Muscle layer of duodenum (tissue), 2 donors: ENCODE data around the gene ACAD8.

Source experiments
- H3K27ac ChIP-seq: one replicate; pipeline ENCODE4 v1.7.0; 2013; ENCODE audit warnings: mild to moderate bottlenecking, low read length
- H3K27me3 ChIP-seq: one replicate; pipeline ENCODE4 v1.7.0; 2013; ENCODE audit warnings: low read depth, mild to moderate bottlenecking, control low read depth, low read length
- H3K36me3 ChIP-seq, 2 donors: one replicate each; pipeline ENCODE4 v1.7.0; 2013; ENCODE audit warnings: low read length in 2 of 2, control low read depth in 1 of 2, mild to moderate bottlenecking in 1 of 2; ENCODE audit not compliant: insufficient read depth in 2 of 2, control insufficient read depth in 1 of 2
- H3K4me1 ChIP-seq, 2 donors: one replicate each; pipeline ENCODE4 v1.7.0; 2013; ENCODE audit warnings: low read length in 2 of 2, mild to moderate bottlenecking in 2 of 2, control low read depth in 1 of 2, moderate library complexity in 1 of 2; ENCODE audit not compliant: insufficient read depth in 2 of 2, control insufficient read depth in 1 of 2
- H3K4me3 ChIP-seq, 2 donors: one replicate each; pipeline ENCODE4 v1.7.0; 2013; ENCODE audit warnings: low read length in 2 of 2, low read depth in 1 of 2, mild to moderate bottlenecking in 1 of 2
- H3K9me3 ChIP-seq, 2 donors: one replicate each; pipeline ENCODE4 v1.7.0; 2013; ENCODE audit warnings: low read length in 2 of 2, control low read depth in 1 of 2, mild to moderate bottlenecking in 1 of 2; ENCODE audit not compliant: control insufficient read depth in 1 of 2
- donor health status: healthy.

ACAD8 gene

DNA sequence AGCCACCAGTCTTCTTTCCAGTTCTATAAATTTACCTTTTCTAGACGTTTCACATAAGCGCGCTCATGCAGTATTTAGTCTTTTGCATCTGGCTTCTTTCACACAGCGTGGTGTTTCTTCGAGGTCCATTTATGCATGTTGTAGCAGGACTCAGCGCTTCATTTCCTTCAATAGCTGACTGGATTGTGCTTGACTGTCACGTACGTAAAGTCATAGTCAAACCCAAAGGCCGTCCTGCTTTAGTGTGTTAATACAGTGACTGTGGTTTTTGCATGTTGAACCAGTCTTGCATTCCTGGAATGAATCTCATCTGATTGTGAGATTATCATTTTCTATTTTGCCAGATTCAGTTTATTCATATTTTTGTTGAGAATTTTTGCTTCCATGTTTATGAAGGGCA lies 41.3 kb downstream of the ACAD8 start:
- Histone ChIP-seq H3K4me1 (no peaks in the 10 kb centered on the region), H3K27me3 (no peaks in the 10 kb centered on the region), H3K9me3 (no peaks in the 10 kb centered on the region), H3K27ac (no peak overlapping the region), H3K4me3 (no peak overlapping the region), H3K36me3 (no peaks in the 10 kb centered on the region)

DNA sequence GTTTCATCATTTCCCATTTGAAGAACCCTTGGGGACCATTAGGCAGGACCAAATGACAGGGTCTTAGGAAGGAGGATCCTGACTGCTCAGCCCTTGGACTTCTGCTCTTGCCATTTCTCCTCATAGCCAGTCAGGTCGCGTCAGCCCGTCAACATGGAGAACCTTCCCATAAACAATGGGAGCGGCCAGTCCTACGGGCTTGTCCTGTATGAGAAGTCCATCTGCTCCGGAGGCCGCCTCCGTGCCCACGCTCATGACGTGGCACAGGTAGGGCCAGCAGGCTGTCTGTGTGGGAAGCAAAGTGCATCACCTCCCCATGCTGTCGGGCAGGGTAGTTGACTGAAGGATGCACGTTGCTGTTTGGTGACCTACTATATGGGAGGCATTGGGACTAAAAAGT lies 58.9 kb downstream of the ACAD8 start:
- H3K4me3 ChIP-seq: no peak overlapping the region
- peaks cover 3 to 8% of the 10 kb centered on the region in 2 donors for H3K9me3 ChIP-seq
- no peaks in the 10 kb centered on the region for H3K36me3 ChIP-seq
- H3K27me3 ChIP-seq: no peaks in the 10 kb centered on the region
- H3K4me1 ChIP-seq: no peaks in the 10 kb centered on the region
- no peak overlapping the region for H3K27ac ChIP-seq

- no peaks in the 10 kb centered on the region for H3K4me1 ChIP-seq
These were observed 59.4 kb downstream of the ACAD8 start for GRCh38 chr11:134312807-134313206.

DNA sequence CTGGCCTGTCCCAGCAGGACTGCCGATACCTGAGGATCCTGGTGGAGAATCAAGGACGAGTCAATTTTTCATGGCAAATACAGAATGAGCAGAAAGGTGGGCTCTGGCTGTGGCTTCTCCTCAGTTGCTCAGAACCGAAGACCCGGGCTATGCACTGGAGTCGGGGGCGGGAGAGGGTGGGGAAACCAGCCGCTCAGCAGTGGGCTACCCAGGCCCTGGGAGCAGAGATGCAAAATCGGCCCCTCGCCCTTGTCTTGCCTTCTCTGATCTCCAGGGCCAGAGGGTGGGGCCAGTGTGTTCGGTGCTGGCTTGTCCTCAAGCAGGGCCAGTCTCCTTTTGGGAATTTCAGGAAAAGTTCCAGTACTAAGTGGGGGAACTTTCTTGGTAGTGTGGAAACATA lies 60.0 kb downstream of the ACAD8 start:
- Histone ChIP-seq H3K9me3 (peaks cover 4 to 11% of the 10 kb centered on the region in 2 donors), H3K4me3 (no peak overlapping the region), H3K4me1 (no peaks in the 10 kb centered on the region), H3K27me3 (no peaks in the 10 kb centered on the region), H3K27ac (no peak overlapping the region), H3K36me3 (no peaks in the 10 kb centered on the region)

More at GRCh38 chr11:134312807-134313206, 59.4 kb downstream of the ACAD8 start:
- no peak overlapping the region for H3K4me3 ChIP-seq
- H3K27ac ChIP-seq: no peak overlapping the region
- no peaks in the 10 kb centered on the region for H3K36me3 ChIP-seq
- no peaks in the 10 kb centered on the region for H3K27me3 ChIP-seq
- peaks cover 4 to 11% of the 10 kb centered on the region in 2 donors for H3K9me3 ChIP-seq

DNA sequence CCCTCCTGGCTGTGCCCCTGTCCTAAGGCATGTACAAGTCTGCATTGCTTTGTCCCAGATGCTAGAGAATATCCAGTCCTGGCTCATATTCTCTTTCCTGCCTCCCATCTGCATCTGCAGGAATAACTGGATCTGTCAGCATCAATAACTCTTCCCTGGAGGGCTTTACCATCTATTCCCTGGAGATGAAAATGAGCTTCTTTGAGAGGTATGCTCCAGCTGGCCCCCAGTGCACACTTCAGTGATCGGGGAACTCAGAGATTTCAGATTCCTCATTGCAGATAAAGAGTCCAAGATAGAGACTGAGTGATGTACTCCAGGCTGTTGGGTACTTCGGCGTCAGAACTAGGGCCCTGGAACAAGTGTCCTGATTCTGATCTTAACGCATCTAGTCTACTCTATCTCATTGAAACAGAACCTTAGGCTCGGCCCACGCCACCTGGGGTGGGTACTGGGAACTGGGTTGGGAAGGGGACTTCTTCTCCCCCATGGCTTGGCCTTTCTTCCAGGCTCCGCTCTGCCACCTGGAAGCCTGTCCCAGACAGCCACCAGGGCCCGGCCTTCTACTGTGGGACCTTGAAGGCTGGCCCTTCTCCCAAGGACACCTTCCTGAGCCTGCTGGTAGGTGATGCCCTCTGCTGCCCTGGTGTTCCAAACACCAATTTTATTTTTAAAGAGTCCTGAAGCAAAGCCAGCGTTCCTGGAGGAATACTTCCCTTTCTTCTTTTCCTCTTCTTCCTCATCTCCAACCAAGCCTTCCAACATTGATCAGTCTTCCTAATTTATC lies 60.6 kb downstream of the ACAD8 start:
- Histone ChIP-seq H3K9me3 (peaks cover 4 to 11% of the 10 kb centered on the region in 2 donors), H3K4me3 (no peak overlapping the region), H3K27ac (no peak overlapping the region), H3K36me3 (no peaks in the 10 kb centered on the region), H3K4me1 (no peaks in the 10 kb centered on the region), H3K27me3 (no peaks in the 10 kb centered on the region)
